ENCODE data around the gene TRPV3. TPM values are rescaled to one million over a fixed set of nuclear protein-coding genes. Genes with fewer than 3 reads are reported as not detected.

TRPV3 gene
- total RNA-seq, 1 experiment from 2014 or later = 0.38 TPM

DNA sequence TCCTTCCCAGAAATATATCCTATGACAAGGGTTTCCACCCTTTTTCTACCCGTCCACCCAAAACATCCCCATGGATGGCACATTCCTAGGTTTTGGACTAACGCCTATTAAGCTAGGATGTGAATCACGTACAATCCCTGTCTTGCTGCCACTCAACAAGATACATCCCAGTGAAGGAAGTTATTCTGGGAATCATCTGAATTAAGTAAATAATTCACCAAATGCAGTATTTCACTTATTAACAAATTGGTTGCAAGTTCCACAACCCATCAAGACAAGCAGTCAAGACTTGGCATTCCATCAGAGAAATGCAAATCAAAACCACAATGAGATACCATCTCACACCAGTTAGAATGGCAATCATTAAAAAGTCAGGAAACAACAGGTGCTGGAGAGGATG is 49.7 kb downstream of the TRPV3 start:
- H3K27me3 Mint-ChIP-seq (ENCODE audit: unreplicated experiment) = peaks cover 36% of the 10 kb centered on the region
- CTCF ChIA-PET = no interaction called here
- no peak overlapping the region for H3K4me3 Mint-ChIP-seq (ENCODE audit: low read depth, unreplicated experiment)
- no peaks in the 10 kb centered on the region for H3K36me3 Mint-ChIP-seq (ENCODE audit: insufficient read depth, unreplicated experiment)
- TF ChIP-seq, protein P1, sequence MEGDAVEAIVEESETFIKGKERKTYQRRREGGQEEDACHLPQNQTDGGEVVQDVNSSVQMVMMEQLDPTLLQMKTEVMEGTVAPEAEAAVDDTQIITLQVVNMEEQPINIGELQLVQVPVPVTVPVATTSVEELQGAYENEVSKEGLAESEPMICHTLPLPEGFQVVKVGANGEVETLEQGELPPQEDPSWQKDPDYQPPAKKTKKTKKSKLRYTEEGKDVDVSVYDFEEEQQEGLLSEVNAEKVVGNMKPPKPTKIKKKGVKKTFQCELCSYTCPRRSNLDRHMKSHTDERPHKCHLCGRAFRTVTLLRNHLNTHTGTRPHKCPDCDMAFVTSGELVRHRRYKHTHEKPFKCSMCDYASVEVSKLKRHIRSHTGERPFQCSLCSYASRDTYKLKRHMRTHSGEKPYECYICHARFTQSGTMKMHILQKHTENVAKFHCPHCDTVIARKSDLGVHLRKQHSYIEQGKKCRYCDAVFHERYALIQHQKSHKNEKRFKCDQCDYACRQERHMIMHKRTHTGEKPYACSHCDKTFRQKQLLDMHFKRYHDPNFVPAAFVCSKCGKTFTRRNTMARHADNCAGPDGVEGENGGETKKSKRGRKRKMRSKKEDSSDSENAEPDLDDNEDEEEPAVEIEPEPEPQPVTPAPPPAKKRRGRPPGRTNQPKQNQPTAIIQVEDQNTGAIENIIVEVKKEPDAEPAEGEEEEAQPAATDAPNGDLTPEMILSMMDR (IDR thresholded peaks at IDR 0.05; ENCODE audit: unreplicated experiment) = no peak
- intact Hi-C loops (cut with micrococcal nuclease; ENCODE audit: unreplicated experiment) = no loop called here
- BruUV-seq (replicated peaks) = no TSS peak
- DNase-seq = no peak
- no peaks in the 10 kb centered on the region for H3K4me1 Mint-ChIP-seq (ENCODE audit: low read depth, unreplicated experiment)
- H3K9me3 Mint-ChIP-seq (ENCODE audit: low read depth, unreplicated experiment) = no peaks in the 10 kb centered on the region
- no peak overlapping the region for H3K27ac Mint-ChIP-seq (ENCODE audit: unreplicated experiment)

DNA sequence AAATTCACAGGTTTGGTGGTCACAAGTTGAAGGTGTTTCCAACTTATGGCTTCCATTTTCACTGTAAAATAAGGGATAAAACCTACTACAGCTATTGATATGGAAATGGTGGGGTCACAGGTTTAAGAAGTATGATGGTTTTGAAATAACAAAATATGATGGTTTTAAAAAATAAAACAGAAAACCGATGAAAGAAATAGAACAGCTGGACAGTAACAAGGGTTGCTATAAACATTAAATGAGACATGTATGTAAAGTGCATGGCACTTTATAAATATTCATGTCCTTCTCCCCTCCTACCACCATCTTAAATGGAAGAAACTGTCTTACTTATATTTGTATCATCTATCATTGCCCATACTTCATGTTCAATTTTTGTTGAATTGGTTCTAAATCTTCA is 50.5 kb downstream of the TRPV3 start:
- Mint-ChIP-seq H3K9me3 (ENCODE audit: low read depth, unreplicated experiment) (no peaks in the 10 kb centered on the region), H3K4me1 (ENCODE audit: low read depth, unreplicated experiment) (no peaks in the 10 kb centered on the region), H3K36me3 (ENCODE audit: insufficient read depth, unreplicated experiment) (no peaks in the 10 kb centered on the region), H3K27ac (ENCODE audit: unreplicated experiment) (no peak overlapping the region), H3K4me3 (ENCODE audit: low read depth, unreplicated experiment) (no peak overlapping the region), H3K27me3 (ENCODE audit: unreplicated experiment) (peaks cover 36% of the 10 kb centered on the region)
- no peak for DNase-seq
- intact Hi-C loops (cut with micrococcal nuclease; ENCODE audit: unreplicated experiment) = no loop called here
- CTCF ChIA-PET = no interaction called here
- BruUV-seq (replicated peaks) = no TSS peak
- TF ChIP-seq, protein P1 (IDR thresholded peaks at IDR 0.05; ENCODE audit: unreplicated experiment) = no peak

DNA sequence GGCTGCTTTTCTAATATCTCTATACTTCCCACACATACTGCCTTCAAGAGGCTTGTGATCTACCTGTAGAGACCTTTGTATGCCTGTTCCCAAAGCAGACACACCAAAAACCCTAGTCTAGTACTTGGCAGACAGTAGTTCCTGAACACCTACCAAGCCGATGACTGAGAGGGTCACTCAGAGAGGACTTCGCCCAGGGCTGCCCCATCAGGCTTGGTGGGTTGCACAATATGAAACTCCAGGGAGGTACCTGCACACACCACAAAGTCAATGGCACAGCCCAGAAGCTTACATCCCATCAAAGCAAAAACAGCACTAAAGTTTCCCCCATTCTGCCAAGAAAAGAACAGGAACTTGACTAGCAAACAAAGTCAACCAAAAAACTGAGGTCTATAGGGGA is 51.6 kb downstream of the TRPV3 start:
- peaks cover 36% of the 10 kb centered on the region for H3K27me3 Mint-ChIP-seq (ENCODE audit: unreplicated experiment)
- TF ChIP-seq, protein P1 (IDR thresholded peaks at IDR 0.05; ENCODE audit: unreplicated experiment) = no peak
- H3K27ac Mint-ChIP-seq (ENCODE audit: unreplicated experiment) = no peak overlapping the region
- no TSS peak for BruUV-seq (replicated peaks)
- CTCF ChIA-PET = no interaction called here
- H3K4me3 Mint-ChIP-seq (ENCODE audit: low read depth, unreplicated experiment) = no peak overlapping the region
- no peaks in the 10 kb centered on the region for H3K4me1 Mint-ChIP-seq (ENCODE audit: low read depth, unreplicated experiment)
- intact Hi-C loops (cut with micrococcal nuclease; ENCODE audit: unreplicated experiment) = no loop called here
- no peak for DNase-seq
- H3K36me3 Mint-ChIP-seq (ENCODE audit: insufficient read depth, unreplicated experiment) = no peaks in the 10 kb centered on the region
- H3K9me3 Mint-ChIP-seq (ENCODE audit: low read depth, unreplicated experiment) = no peaks in the 10 kb centered on the region

DNA sequence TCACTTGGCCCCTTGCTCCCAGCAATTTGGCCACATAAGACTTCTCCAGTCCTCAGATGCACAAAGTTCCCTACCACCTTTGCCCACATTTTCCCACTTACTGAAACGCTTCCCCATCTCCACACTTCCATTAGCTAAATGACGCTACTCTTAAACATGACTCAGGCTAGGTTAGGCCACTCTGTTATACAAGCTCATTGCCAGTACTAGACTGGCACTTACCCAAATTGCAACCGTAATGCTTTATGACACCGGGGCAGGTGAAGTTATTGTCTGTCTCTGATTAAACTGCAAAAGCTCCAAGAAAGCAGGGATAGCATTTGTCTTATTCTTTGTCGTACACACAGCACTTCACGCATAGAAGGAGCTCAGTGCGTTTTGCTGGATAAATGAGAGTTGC is 52.6 kb downstream of the TRPV3 start:
- Mint-ChIP-seq H3K4me1 (ENCODE audit: low read depth, unreplicated experiment) (no peaks in the 10 kb centered on the region), H3K27me3 (ENCODE audit: unreplicated experiment) (peaks cover 36% of the 10 kb centered on the region), H3K4me3 (ENCODE audit: low read depth, unreplicated experiment) (no peak overlapping the region), H3K36me3 (ENCODE audit: insufficient read depth, unreplicated experiment) (no peaks in the 10 kb centered on the region), H3K9me3 (ENCODE audit: low read depth, unreplicated experiment) (no peaks in the 10 kb centered on the region), H3K27ac (ENCODE audit: unreplicated experiment) (no peak overlapping the region)
- DNase-seq = no peak
- intact Hi-C loops (cut with micrococcal nuclease; ENCODE audit: unreplicated experiment) = no loop called here
- CTCF ChIA-PET = no interaction called here
- TF ChIP-seq, protein P1 (IDR thresholded peaks at IDR 0.05; ENCODE audit: unreplicated experiment) = no peak
- BruUV-seq (replicated peaks) = no TSS peak

DNA sequence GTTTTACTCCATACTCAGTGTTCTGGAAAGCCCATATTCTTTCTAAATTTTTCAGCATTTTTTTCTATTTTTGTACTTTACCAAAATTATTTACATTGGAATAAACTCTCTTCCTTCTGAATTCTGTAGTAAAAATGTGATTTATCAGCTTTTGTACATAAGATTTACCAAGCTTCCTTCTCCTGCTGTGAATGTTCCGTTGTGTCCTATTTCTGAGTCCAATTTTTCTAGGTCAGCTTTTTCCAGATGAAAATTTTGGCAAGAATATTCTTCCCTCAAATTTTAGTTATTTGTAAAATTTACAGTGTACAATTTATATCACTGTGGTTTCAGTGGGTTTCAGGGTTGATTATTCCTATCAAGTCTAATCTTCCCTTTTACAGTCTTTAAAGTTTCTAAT is 54.3 kb downstream of the TRPV3 start:
- TF ChIP-seq, protein P1 (IDR thresholded peaks at IDR 0.05; ENCODE audit: unreplicated experiment) = no peak
- Mint-ChIP-seq H3K36me3 (ENCODE audit: insufficient read depth, unreplicated experiment) (no peaks in the 10 kb centered on the region), H3K4me3 (ENCODE audit: low read depth, unreplicated experiment) (no peak overlapping the region), H3K4me1 (ENCODE audit: low read depth, unreplicated experiment) (no peaks in the 10 kb centered on the region), H3K9me3 (ENCODE audit: low read depth, unreplicated experiment) (no peaks in the 10 kb centered on the region), H3K27ac (ENCODE audit: unreplicated experiment) (no peak overlapping the region), H3K27me3 (ENCODE audit: unreplicated experiment) (peaks cover 36% of the 10 kb centered on the region)
- no TSS peak for BruUV-seq (replicated peaks)
- no peak for DNase-seq
- CTCF ChIA-PET = no interaction called here
- intact Hi-C loops (cut with micrococcal nuclease; ENCODE audit: unreplicated experiment) = no loop called here

Data from Calu3 (cell line).